Measurements from ENCODE around the gene F5. TPM values are rescaled to one million over a fixed set of nuclear protein-coding genes. Genes with fewer than 3 reads are reported as not detected.

F5 gene
- total and polyA plus RNA-seq, 9 of the 15 experiments (the other 6 are each of a cell fraction or from before 2014, with no cell fraction given): 0.03 to 0.13 TPM; not detected in 7

DNA sequence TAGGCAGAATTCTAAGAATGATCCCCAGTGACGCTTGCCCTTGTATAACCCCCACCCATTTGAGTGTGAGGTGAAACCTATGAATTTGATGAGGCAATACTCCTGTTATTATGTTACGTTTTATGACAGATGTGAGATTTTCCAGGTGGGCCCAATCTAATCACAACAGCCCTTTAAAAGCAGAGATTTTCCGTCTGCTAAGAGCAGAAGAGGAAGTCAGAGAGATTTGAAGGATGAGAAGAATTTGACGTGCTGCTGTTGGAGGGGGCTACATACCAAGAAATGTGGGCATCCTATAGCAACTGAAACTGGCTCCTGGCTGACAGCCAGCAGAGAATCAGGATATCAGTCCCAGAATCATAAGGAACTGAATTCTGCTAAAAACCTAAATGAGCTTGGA lies 98.1 kb downstream of the F5 start (continued):
- TF ChIP-seq NR4A1 (CRISPR knock-in tag; IDR thresholded peaks at IDR 0.05) (no peak), NR4A1 (tag; IDR thresholded peaks at IDR 0.05) (no peak), SRSF3 (IDR thresholded peaks at IDR 0.05; ENCODE audit: insufficient read depth, low read length) (no peak), L3MBTL2 (IDR thresholded peaks at IDR 0.05) (no peak), ZNF174 (CRISPR knock-in tag; IDR thresholded peaks at IDR 0.05) (no peak), CUX1 (CRISPR knock-in tag; IDR thresholded peaks at IDR 0.05) (no peak), ZNF583 (CRISPR knock-in tag; IDR thresholded peaks at IDR 0.05) (no peak), KAT2B (IDR thresholded peaks at IDR 0.05; ENCODE audit: low read depth, low read length) (no peak), ZNF408 (CRISPR knock-in tag; IDR thresholded peaks at IDR 0.05; ENCODE audit: low read depth) (no peak), CTBP1 (IDR thresholded peaks at IDR 0.05; ENCODE audit: borderline replicate concordance) (no peak)
- TF ChIP-seq, protein P1, sequence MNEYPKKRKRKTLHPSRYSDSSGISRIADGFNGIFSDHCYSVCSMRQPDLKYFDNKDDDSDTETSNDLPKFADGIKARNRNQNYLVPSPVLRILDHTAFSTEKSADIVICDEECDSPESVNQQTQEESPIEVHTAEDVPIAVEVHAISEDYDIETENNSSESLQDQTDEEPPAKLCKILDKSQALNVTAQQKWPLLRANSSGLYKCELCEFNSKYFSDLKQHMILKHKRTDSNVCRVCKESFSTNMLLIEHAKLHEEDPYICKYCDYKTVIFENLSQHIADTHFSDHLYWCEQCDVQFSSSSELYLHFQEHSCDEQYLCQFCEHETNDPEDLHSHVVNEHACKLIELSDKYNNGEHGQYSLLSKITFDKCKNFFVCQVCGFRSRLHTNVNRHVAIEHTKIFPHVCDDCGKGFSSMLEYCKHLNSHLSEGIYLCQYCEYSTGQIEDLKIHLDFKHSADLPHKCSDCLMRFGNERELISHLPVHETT (CRISPR knock-in tag; conservative IDR thresholded peaks at IDR 0.05 in 1 of 2, IDR thresholded peaks at IDR 0.05 in 1 of 2): no peak
- TF ChIP-seq, protein P2, sequence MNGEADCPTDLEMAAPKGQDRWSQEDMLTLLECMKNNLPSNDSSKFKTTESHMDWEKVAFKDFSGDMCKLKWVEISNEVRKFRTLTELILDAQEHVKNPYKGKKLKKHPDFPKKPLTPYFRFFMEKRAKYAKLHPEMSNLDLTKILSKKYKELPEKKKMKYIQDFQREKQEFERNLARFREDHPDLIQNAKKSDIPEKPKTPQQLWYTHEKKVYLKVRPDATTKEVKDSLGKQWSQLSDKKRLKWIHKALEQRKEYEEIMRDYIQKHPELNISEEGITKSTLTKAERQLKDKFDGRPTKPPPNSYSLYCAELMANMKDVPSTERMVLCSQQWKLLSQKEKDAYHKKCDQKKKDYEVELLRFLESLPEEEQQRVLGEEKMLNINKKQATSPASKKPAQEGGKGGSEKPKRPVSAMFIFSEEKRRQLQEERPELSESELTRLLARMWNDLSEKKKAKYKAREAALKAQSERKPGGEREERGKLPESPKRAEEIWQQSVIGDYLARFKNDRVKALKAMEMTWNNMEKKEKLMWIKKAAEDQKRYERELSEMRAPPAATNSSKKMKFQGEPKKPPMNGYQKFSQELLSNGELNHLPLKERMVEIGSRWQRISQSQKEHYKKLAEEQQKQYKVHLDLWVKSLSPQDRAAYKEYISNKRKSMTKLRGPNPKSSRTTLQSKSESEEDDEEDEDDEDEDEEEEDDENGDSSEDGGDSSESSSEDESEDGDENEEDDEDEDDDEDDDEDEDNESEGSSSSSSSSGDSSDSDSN (IDR thresholded peaks at IDR 0.05; ENCODE audit: borderline replicate concordance in 1 of 2, low read depth in 2 of 2, low read length in 2 of 2): no peak
- TF ChIP-seq, protein P3, sequence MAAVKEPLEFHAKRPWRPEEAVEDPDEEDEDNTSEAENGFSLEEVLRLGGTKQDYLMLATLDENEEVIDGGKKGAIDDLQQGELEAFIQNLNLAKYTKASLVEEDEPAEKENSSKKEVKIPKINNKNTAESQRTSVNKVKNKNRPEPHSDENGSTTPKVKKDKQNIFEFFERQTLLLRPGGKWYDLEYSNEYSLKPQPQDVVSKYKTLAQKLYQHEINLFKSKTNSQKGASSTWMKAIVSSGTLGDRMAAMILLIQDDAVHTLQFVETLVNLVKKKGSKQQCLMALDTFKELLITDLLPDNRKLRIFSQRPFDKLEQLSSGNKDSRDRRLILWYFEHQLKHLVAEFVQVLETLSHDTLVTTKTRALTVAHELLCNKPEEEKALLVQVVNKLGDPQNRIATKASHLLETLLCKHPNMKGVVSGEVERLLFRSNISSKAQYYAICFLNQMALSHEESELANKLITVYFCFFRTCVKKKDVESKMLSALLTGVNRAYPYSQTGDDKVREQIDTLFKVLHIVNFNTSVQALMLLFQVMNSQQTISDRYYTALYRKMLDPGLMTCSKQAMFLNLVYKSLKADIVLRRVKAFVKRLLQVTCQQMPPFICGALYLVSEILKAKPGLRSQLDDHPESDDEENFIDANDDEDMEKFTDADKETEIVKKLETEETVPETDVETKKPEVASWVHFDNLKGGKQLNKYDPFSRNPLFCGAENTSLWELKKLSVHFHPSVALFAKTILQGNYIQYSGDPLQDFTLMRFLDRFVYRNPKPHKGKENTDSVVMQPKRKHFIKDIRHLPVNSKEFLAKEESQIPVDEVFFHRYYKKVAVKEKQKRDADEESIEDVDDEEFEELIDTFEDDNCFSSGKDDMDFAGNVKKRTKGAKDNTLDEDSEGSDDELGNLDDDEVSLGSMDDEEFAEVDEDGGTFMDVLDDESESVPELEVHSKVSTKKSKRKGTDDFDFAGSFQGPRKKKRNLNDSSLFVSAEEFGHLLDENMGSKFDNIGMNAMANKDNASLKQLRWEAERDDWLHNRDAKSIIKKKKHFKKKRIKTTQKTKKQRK (IDR thresholded peaks at IDR 0.05; ENCODE audit: borderline replicate concordance, low read depth, low read length): no peak
- TF ChIP-seq, protein P4, sequence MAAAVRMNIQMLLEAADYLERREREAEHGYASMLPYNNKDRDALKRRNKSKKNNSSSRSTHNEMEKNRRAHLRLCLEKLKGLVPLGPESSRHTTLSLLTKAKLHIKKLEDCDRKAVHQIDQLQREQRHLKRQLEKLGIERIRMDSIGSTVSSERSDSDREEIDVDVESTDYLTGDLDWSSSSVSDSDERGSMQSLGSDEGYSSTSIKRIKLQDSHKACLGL (CRISPR knock-in tag; IDR thresholded peaks at IDR 0.05; ENCODE audit: borderline replicate concordance, poor library complexity, severe bottlenecking): no peak
